ENCODE data around the gene MAP4K3.

DNA sequence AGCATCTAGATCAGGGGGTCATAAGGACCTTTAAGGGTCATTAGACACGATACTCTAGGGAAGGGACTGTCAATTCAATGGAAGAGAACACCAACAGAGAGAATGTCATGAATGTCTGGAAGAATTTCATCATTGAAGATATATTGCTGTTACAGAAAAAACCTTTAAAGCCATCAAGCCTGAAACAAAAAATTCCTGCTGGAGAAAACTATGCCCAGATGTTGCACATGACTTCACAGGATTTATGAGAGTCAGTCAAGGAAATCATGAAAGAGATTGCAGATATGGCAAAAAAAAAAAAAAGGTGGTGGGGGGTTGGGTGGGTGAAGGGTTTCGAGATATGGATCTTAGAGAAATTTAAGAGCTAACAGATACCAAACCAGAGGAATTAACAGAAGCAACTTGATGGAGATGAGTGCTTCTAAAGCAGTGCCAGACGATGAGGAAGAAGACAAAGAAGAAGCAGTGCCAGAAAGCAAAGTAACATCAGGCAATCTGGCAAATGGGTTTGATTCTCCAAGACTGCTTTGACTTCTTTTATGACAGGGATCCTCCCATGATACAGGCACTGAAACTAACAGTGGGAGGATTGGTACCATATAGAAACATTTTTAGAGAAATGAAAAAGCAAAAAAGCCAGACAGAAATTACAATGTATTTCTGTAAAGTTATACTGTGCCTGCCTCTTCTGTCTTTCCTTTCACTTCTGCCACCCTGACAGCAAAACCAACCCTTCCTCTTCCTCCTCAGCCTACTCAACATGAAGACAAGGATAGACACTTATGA is 28.5 kb downstream of the MAP4K3 start:
- no peak for TF ChIP-seq CTCF (conservative IDR thresholded peaks at IDR 0.05; ENCODE audit: low read depth, low read length)
- no peak for TF ChIP-seq EZH2 (IDR thresholded peaks at IDR 0.05; ENCODE audit: borderline replicate concordance, low read depth, low read length, poor library complexity, severe bottlenecking)

All from A673 (cell line).